HL-60/S4 treated with retinoic acid at 250 ng/mL for 4 days and 3 days (cell line): ENCODE measurements around the gene BABAM1.

ENCODE experiments used
- in situ Hi-C: fragments of 300-500 bp; cut with MboI; formaldehyde crosslinking; loops from 2 replicates; pipeline ENCODE4 v1.7.0; 2022; ENCODE audit warnings: low sequenced_read_pairs

BABAM1 gene

DNA sequence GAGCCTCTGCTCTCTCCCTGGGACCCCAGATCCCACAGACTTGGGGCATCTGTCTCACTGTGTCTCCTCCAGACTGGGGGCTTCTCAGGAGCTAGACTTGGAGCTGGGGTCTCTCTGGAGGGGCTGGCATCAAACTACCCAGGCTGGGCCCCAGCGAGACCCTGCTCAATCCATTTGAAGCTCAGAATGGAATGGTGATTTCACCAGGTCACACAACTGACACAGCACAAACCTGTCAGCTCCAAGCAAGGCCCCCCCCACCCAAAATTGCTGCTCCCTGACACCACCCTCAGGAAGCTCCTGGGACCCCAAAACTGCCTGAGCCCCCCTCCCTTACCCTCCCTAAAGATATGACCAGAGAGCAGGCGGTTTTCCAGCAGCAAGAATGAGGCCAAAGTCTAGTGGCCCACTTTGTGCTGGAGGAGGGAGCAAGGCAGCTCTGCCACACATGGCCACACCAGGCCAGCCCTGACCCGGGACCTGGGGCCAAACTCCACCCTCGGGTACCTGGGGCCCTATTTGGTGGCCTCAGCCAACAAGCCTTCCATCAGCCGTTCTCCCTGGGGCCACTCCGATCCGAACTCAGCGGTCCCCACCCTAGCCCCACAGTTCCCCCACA is 23.9 kb upstream of the BABAM1 start:
- in situ Hi-C loops, result no loop called here

- in situ Hi-C loops, result no loop called here
Measured at GRCh38 chr19:17243830-17244617, 23.2 kb upstream of the BABAM1 start.

DNA sequence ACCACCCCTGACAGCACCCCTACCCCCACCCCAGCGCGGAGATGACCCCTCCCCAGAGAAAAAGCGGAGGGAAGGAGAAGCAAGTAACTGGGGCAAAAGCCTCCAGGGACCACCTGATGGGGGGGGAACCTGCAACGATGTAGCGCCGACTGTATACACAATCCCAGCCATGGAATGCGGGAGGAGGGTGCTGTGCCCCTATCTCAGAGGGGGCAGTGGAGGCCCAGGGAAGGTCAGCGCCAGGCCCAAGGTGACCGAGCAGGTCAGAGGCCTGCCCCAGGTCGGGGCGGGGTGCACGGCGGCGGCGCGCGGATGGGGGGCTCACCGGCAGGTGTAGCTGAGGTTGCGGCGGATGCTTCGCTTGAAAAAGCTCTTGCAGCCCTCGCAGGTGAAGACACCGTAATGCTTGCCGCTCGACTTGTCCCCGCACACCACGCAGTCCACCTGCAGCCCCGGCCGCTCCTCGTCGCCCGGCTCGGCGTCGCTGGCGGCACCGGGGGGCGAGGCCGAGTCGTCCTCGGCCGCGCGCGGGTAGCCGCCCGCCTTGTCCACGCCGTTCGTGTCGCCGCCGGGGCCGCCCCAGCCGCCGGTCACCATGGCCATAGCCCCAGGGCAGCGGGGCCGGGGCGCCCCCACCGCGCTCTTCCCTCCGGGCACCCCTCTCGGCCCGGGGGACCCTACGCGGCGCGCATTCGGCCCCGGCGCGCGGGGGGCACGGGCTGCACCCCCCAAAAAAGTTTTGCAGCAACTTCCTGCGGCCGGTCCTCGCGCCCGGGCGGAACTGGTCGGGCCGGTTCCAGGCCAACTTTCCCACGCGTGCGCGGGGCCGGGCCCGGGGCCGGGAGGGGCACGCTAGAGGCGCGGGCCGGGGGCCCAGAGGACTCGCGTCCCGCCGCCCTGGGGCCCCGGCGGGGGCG is 22.4 kb upstream of the BABAM1 start:
- in situ Hi-C loops, result no loop called here

DNA sequence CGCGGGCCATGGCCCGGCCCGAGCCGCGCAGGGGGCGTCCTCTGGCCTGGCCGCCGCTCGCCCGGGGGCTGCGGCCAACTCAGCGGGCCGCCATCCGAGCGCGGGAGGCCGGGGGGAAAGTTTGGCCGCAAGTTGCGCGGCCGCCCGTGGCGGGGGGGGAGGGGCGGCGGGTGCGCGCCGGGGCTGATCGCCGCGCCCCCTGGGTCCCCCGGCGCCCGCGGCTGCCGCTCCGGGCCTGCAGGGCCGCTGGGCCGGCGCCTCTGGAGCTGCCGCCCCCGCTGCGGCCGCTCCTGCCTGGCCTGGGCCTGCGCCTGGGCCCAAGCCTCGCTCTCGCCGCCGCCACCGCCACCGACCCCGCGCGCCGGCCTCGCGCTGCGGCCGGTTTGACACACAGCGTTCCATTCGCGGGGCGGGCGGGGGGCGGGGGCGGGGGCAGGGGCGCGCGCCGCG is 21.7 kb upstream of the BABAM1 start, which contains the start of gene NR2F6:
TSS of gene NR2F6 (minus strand) at position 385 of the 450 bp plus-strand sequence. CDS start 699 bp downstream, outside the sequence.
- in situ Hi-C loops, result no loop called here

GRCh38 chr19:17246681-17247425 is 20.4 kb upstream of the BABAM1 start:
- in situ Hi-C loops, result no loop called here

GRCh38 chr19:17248011-17248776 is 19.0 kb upstream of the BABAM1 start:
- in situ Hi-C loops, result no loop called here

GRCh38 chr19:17249887-17250548 is 17.2 kb upstream of the BABAM1 start:
- in situ Hi-C loops, result no loop called here

DNA sequence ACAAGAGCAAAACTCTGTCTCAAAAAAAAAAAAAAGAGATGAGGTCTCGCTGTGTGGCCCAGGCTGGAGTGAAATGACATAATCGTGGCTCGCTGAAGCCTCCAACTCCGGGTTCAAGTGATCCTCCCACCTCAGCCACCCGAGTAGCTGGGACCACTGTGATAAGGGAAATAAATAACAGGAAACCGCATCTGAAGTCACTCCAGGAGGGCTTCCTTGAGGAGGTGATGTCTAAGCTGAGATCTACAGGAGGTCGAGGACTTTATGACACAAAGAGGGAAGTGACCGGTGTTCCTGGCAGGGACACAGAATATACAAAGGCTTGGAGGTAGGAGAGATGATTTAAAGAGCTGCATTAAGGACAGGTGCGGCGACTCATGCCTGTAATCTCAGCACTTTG is 12.6 kb upstream of the BABAM1 start:
- in situ Hi-C loops, result no loop called here

GRCh38 chr19:17255150-17255621 is 12.1 kb upstream of the BABAM1 start:
- in situ Hi-C loops, result no loop called here

DNA sequence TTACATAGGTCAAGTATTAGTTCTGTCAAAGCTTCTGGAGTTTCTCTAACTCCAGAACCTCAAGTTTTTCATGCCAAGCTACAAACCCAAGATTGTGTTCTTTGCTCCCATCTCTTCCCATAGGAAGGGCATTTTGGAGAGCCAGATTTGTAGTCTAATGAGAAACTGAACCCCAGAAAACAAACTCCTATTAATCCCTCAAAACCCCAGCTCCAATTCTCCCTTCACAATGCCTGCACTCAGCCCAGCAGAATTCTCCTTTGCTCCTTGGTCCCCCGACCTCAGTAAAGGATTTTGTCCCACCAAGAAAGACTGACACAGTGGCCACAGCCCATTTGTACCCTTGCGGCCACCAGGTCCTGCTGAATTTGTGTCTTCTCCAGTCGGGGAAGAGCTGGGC is 11.1 kb upstream of the BABAM1 start:
- in situ Hi-C loops, result no loop called here

- in situ Hi-C loops, result no loop called here
Measured at GRCh38 chr19:17259118-17259780, 8.0 kb upstream of the BABAM1 start.

DNA sequence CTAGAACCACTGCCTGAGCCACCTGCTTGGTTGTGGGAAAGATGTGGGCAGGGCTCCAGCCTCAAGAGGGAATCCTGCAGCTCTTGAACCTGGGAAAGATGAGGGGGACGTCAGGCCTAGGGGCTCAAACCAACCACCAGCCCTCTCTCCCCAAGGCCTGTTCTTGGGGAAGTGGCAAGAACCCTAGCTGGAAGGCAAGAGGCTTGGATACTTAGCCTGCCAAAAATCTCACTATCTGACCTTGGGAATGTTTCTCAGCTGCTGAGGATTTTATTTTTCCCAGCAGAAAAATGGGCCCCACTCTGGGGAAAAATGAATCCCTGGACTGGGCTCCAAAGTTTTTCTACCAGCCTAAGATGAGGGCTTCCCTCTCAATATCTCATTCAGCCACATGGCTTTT is 7.3 kb upstream of the BABAM1 start:
- in situ Hi-C loops, result no loop called here

GRCh38 chr19:17260842-17261325 is 6.4 kb upstream of the BABAM1 start:
- in situ Hi-C loops, result no loop called here

DNA sequence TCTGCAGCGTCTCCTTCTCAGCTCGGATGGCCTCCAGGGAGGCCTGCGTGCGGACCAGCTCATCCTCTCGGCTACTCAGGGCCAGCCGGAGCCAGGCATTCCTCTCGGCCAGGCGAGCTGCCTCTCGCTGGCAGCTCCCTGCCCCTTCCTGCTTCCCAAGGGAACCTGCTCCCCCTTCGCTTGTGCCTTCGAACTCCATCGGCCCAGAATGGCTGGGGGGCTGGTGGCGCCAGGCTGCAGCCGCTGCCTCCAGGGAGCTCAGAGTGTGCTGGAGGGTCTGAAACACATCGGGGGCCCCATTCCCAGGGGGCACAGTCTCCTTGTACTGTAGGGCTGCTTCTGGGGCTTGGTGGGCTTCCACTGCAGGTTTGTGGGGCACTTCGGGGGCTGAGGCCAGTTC is 4.7 kb upstream of the BABAM1 start:
- in situ Hi-C loops, result no loop called here

DNA sequence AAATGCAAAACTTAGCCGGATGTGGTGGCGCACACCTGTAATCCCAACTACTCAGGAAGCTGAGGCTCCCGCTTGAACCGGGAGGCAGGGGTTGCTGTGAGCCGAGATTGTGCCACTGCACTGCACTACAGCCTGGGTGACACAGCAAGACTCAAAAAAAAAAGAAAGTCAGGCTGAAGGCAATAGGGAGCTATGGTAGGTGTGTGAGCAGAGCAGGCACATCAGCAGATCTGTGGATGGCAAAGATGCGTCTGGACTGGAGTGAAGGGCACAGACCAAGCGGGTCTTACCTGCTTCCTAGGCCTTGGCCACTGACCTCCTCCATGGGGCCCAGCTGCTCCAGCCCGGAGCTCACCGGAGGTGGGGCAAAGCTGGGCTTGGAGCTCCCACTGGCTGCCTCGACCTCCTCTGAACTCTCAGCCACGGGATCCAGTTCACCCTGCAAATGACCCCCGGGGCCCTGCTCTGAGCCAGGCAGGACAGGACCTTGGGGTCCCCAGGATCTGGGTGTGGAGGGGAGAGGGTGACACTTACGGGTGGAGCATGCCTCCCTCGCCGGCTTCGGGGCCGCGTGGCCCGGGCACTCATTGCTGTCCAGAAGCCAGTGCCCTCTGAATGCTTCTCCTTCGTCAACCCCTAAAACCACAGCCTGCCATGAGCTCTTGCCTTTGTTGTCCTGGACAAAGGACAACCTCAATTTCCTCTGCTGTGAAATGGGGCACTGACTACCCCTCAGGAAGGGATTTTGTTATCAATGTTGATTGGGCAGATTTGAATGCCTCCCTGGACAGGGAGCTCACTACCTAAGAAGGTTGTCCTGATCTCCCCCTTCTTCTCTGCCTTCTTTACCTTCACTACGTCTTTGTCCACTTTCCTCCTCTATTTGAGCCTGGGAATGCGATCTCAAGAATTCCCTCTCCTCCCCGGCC is 3.3 kb upstream of the BABAM1 start:
- in situ Hi-C loops, result no loop called here

DNA sequence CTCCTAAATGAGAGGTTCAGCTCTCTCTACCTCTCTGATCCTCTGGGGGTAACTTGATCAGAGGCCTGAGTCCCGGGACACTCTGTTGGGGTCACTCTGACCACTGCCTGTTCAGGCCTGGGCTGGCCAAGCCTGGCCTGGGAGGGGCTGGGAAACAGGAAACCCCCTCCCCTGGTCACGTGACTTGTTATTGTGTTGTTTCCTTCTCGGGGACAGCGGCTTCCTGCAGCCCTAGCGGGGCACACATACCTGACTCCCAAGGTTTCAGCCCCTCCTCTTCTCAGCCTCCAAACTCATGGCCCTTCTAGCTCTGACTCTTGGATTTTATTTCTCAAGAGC is 2.6 kb upstream of the BABAM1 start, which contains the start of gene USHBP1:
TSS of gene USHBP1 (minus strand) at position 105 of the 339 bp plus-strand sequence. CDS start 446 bp downstream, outside the sequence.
- in situ Hi-C loops, result no loop called here

DNA sequence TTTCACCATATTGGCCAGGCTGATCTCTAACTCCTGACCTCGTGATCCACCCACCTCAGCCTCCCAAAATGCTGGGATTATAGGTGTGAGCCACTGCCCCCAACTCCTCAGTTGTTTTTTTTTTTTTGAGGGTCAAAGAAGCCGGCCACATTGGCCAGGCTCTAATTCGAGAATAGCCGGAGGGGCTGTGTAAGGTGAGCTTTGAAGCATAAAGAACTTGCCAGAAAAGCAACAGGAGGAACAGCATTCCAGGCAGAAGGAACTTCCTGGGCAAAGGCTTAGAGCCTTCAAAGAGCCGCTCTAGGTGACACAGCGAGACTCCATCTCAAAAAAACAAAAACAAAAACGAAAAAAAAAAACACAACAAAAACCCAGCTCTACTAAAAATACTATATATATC is 1.2 kb upstream of the BABAM1 start:
- in situ Hi-C loops, result no loop called here
